IPS DF 6.9 (cell line): ENCODE results near the gene SSU72.
"Not testable (repeated sequence)": the region's sequence is repeated elsewhere in the genome, so short reads cannot be mapped to it uniquely, and the experiment has no call there.

Source experiments
- DNase-seq: peaks from one replicate; pipeline ENCODE4 v3.0.0-alpha.2; 2013; ENCODE audit warnings: low read depth, low spot score
- H3K27ac ChIP-seq: one replicate; pipeline ENCODE4 v1.5.1; 2013; ENCODE audit warnings: low read length, control low read depth
- H3K27me3 ChIP-seq: 2 replicates; pipeline ENCODE4 v1.6.1; 2013; ENCODE audit warnings: mild to moderate bottlenecking, low read length; ENCODE audit not compliant: control insufficient read depth, insufficient read depth
- H3K36me3 ChIP-seq: 2 replicates; pipeline ENCODE4 v1.6.1; 2013; ENCODE audit warnings: low read length; ENCODE audit not compliant: control insufficient read depth, insufficient read depth
- H3K4me1 ChIP-seq: 2 replicates; pipeline ENCODE4 v1.6.1; 2013; ENCODE audit warnings: low read length; ENCODE audit not compliant: control insufficient read depth, insufficient read depth
- H3K4me3 ChIP-seq: 2 replicates; pipeline ENCODE4 v1.5.1; 2013; ENCODE audit warnings: mild to moderate bottlenecking, low read length
- H3K9me3 ChIP-seq: 2 replicates; pipeline ENCODE4 v1.6.1; 2013; ENCODE audit warnings: low read length, inconsistent platforms; ENCODE audit not compliant: control insufficient read depth, insufficient read depth
- WGBS: extraction: QIAGEN DNeasy Blood & Tissue Kit; methylation state at CpG from one replicate; pipeline ENCODE4 v1.1.7; 2013; ENCODE audit warnings: mixed read lengths, missing lambda C conversion rate; ENCODE audit not compliant: insufficient read length, insufficient coverage; 5-methylcytosine and 5-hydroxymethylcytosine counted together

Gene SSU72

DNA sequence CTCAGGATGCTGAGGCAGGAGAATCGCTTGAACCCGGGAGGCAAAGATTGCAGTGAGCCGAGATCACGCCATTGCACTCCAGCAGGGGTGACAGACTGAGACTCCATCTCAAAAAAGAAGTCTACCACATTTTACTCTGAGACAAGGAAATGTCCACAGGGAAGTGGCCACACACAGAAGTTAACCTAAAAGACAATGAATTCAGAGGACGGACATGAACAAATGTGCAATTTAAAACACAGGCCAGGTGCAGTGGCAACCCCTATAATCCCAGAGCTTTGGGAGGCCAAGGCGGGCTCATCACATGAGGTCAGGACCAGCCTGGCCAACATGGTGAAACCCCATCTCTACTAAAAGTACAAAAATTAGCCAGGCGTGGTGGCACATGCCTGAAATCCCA lies 17.0 kb downstream of the SSU72 start:
- H3K27ac ChIP-seq, H3K27me3 ChIP-seq, H3K9me3 ChIP-seq, H3K4me3 ChIP-seq, H3K4me1 ChIP-seq, DNase-seq: not testable (repeated sequence)
- WGBS: no CpG with 5 or more reads among the region's 7 CpGs
- peaks cover 10% of the 10 kb centered on the region for H3K36me3 ChIP-seq

DNA sequence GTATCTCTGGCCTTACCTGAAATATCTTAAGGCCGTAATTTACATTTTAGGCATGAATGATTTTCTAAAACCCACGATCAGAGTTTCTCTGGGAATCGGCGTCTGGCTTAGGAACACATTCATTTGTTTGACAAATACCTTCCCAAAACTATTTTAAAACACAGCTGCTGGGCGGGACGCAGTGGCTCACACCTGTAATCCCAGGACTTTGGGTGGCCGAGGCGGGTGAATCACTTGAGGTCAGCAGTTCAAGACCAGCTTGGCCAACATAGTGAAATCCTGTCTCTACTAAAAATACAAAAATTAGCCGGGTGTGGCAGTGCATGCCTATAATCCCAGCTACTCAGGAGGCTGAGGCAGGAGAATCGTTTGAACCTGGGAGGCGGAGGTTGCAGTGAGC lies 17.7 kb downstream of the SSU72 start:
- no CpG with 5 or more reads among the region's 11 CpGs for WGBS
- H3K4me3 ChIP-seq, H3K36me3 ChIP-seq, H3K9me3 ChIP-seq, DNase-seq, H3K27ac ChIP-seq, H3K4me1 ChIP-seq, H3K27me3 ChIP-seq: not testable (repeated sequence)

DNA sequence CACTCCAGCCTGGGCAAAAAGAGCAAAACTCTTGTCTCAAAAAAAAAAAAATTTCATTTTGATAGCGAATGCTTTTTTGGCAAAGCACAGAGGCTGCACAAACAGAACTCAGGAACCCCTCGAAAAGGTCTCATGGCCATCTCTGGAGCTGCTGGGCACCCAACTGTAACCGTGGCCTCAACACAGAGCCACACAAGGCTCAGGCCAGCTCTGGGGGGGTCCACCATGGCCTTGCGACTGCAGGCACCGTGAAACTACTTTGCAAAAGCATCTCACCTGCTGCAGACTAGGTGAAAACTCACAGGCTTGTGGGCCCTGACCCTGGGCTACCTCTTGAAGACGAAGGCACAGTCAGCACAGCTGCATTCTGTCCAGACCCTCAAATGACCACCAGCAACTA lies 18.2 kb downstream of the SSU72 start:
- H3K27ac ChIP-seq: no peak overlapping the region
- WGBS: no CpG with 5 or more reads among the region's 6 CpGs
- no peaks in the 10 kb centered on the region for H3K27me3 ChIP-seq
- H3K4me1 ChIP-seq: no peaks in the 10 kb centered on the region
- H3K9me3 ChIP-seq: no peaks in the 10 kb centered on the region
- no peak for DNase-seq
- H3K4me3 ChIP-seq: no peak overlapping the region
- no peaks in the 10 kb centered on the region; the same call in 1 of the 2 replicates for H3K36me3 ChIP-seq

DNA sequence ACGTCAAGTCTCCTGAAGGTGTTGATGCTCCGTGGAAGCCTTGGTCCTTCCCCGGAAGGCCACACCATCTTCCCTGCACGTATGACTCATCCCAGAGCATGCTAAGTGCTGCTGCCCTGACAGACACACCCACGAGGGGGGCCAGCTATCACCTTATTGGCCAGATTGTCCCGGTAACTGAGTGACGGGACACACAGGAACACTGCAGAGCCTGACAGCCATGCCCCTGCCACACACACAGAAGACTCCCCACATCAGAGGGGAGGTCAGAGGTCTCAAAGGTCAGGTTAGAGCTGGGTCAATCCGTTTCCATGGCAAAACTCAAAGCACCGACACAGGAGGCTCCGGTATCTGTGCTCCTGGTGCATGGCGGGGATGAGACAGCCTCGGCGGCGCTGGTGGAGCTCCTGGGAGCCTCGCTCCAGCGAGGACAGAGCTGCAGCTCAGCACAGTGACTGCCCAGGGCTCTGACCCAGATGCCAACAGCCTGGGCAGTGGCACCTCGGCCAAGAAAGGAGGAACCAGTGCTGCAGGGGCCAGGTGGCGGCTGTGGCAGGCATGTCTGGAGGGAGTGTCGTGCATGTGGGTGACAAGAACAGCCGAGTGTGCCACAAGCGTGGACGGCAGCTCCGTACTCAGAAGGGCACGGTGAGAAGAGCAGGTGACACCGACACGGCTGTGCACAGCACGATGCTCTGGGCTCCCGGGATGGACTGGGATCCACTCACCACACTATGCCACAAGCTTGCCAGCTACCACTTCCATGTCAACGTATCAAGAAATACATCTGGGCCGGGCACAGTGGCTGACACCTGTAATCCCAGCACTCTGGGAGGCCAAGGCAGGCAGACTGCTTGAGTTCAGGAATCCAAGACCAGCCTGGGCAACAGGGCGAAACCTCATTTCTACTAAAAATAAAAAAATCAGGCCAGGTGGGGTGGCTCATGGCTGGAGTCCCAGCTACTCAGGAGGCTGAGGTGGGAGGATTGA lies 19.4 kb downstream of the SSU72 start:
- no peaks in the 10 kb centered on the region for H3K27me3 ChIP-seq
- no peaks in the 10 kb centered on the region for H3K9me3 ChIP-seq
- no peaks in the 10 kb centered on the region for H3K36me3 ChIP-seq
- no peak overlapping the region for H3K27ac ChIP-seq
- DNase-seq: no peak
- no peaks in the 10 kb centered on the region for H3K4me1 ChIP-seq
- H3K4me3 ChIP-seq: no peak overlapping the region
- no CpG with 5 or more reads among the region's 31 CpGs for WGBS

DNA sequence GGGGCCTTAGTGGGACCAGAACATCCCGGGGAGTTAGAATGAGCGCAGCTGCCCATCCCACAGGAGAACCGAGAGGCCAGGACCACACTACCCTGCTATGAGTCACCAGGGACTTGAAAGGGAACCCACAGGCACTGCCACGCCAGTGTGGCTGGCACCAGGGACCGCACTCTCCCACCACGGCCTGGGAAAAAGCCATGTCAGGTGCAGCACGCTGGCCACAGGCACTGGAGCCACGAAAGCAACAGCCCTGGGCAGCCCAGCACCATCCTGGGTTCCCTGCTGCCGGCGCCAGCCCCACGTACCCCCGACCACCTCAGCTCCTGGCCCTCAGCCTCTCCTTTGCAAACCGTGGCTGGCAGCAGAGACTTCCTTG lies 20.1 kb downstream of the SSU72 start:
- H3K4me1 ChIP-seq: no peaks in the 10 kb centered on the region
- DNase-seq: no peak
- no peaks in the 10 kb centered on the region for H3K36me3 ChIP-seq
- no peaks in the 10 kb centered on the region for H3K9me3 ChIP-seq
- no peaks in the 10 kb centered on the region for H3K27me3 ChIP-seq
- no peak overlapping the region for H3K4me3 ChIP-seq
- no peak overlapping the region for H3K27ac ChIP-seq
- no CpG with 5 or more reads among the region's 13 CpGs for WGBS

DNA sequence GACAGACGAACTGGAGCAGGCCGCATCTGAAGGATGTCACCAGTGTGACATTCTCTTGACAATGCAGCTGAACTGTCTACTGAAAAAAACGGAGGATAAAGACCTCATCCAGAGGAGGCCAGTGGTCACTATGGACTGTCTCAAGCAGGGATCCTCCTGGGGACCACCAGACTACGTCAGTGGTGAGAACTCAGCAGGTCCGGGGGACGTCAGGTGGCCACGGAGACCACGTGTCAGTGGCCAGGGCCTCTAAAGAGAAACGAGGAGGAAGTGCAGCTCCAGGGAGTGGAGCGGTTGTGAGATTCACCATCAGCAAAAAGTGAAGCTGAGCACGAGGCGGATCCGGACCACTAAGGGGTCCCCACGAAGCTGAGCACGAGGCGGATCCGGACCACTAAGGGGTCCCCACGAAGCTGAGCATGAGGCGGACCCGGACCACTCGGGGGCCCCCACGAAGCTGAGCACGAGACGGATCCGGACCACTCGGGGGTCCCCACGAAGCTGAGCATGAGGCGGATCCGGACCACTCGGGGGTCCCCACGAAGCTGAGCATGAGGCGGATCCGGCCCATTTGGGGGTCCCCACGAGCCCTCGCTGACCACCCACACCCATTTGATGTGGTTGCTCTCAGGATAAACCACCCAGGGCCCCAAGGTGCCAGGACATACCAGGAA lies 20.7 kb downstream of the SSU72 start:
- no CpG with 5 or more reads among the region's 35 CpGs for WGBS
- H3K36me3 ChIP-seq: no peaks in the 10 kb centered on the region

DNA sequence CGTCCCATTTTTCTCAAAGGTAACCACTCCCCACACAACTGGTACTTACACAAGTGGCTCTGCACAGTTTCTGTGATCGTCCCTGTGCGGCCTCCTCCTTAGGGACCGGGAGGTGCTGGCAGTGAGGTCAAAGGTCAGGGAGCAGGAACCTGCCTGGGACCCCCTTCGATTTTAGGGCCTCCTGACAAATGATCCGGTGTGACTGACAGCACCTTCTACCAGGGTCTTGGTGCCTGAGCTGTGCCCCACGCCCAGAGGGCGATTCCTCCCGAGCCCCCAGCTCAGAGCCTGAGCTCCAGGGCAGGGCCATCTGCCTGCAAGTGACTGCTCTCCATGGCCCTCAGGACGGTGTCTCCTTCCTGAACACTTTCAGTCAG lies 22.4 kb downstream of the SSU72 start:
- Histone ChIP-seq H3K27me3 (no peaks in the 10 kb centered on the region), H3K27ac (no peak overlapping the region), H3K4me1 (no peaks in the 10 kb centered on the region), H3K9me3 (no peaks in the 10 kb centered on the region), H3K36me3 (no peaks in the 10 kb centered on the region; the same call in 1 of the 2 replicates), H3K4me3 (no peak overlapping the region)
- no peak for DNase-seq
- WGBS: no CpG with 5 or more reads among the region's 10 CpGs

More for the DNA sequence above, 20.7 kb downstream of the SSU72 start:
- no peak overlapping the region for H3K4me3 ChIP-seq
- no peaks in the 10 kb centered on the region for H3K9me3 ChIP-seq
- H3K27me3 ChIP-seq: no peaks in the 10 kb centered on the region
- no peaks in the 10 kb centered on the region for H3K4me1 ChIP-seq
- DNase-seq: no peak
- H3K27ac ChIP-seq: no peak overlapping the region

DNA sequence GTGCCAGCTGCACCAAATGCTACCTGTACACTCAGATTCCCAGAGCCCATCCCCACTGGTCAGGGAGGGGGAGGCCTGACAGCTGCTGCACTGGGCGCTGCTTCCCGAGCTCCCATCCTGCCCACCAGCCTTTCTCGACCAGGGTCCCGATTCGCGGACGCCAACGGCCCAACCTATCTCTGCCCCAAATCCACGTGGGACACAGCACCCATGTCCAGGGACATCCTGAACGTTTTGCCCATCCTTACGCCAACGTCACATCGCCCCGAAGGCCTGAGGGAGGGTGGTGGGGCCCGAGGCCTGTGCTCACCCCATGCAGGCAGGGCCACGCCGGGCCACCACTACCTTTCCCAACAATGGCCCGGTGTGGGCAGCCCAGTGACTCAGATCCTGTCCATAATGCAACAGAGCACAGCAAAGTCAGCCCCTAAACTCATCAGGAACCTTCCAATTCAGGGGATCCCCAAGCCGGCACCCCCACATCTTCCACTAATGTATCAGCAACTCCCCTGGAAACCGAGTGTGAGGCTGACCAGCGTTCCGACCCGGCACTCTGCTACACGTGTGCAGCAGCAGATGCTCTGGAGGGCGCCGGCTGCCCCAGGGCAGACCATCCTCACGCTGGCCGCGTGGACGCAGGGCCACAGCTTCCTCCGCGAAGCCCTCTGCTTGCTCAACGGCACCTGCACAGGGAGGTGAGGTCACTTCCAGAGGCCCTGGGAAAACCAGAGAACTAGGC lies 23.0 kb downstream of the SSU72 start:
- H3K9me3 ChIP-seq: no peaks in the 10 kb centered on the region
- no peaks in the 10 kb centered on the region; the same call in 1 of the 2 replicates for H3K36me3 ChIP-seq
- no peaks in the 10 kb centered on the region for H3K4me1 ChIP-seq
- no peak overlapping the region for H3K27ac ChIP-seq
- H3K27me3 ChIP-seq: no peaks in the 10 kb centered on the region
- DNase-seq: no peak
- whole genome bisulfite sequencing: no CpG with 5 or more reads among the region's 33 CpGs
- H3K4me3 ChIP-seq: no peak overlapping the region

DNA sequence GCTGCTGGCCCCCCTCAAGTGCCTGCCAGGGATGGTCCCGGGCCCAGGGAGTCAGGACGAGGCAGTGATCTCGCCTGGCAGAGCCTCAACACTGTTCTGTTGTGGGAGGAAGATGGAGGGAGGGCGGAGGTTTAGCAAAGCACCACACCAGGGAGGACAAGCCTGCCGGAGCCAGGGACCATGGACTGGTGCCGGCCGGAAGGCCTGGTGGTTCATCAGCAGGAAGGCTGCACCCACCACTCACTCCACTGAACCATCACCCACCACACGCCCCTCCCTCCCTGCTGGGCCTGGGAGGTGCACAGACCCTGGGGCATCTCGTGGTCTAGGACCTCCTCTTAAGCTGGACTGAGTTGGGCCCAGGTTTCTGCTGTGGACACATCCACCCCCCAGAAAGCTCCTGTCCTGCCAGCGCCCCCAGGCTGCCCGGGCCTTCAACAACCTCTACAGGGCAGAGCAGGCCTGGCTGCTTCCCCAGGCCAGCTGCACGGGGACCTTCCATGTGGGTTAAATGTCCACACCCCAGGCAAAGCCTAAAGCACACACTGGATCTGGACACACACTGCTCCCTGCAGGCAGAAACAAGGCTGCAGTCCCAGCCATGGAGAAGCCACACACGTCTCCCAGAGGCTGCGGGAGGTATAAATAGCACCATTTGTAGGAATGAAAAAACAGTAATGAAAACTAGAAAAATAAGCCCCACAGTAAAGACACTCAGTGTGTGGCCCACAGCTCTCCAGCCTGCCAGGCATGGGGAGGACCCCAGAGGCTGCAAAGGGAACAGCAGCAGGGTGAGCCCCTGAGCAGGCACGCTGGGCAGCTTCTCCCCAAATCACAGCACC lies 23.9 kb downstream of the SSU72 start:
- no peak for DNase-seq
- Histone ChIP-seq H3K27me3 (no peaks in the 10 kb centered on the region), H3K36me3 (no peaks in the 10 kb centered on the region; the same call in 1 of the 2 replicates), H3K9me3 (no peaks in the 10 kb centered on the region), H3K4me3 (no peak overlapping the region), H3K4me1 (no peaks in the 10 kb centered on the region), H3K27ac (no peak overlapping the region)
- no CpG with 5 or more reads among the region's 15 CpGs for WGBS
